SU-DHL-6 (cell line): Measurements from ENCODE around the gene MOV10L1.

ENCODE experiments used
- H2AFZ ChIP-seq: fragments of 200-600 bp; sonication (generic); 2 replicates; pipeline ENCODE4 v1.6.1; 2014; ENCODE audit warnings: low read depth, mild to moderate bottlenecking, moderate library complexity, mixed read lengths, antibody characterized with exemption, low read length; ENCODE audit not compliant: severe bottlenecking
- H3F3A ChIP-seq: fragments of 200-600 bp; shearing (Covaris generic); 2 replicates; pipeline ENCODE4 v1.6.0; 2016; ENCODE audit warnings: antibody characterized with exemption, mild to moderate bottlenecking; ENCODE audit not compliant: insufficient read depth
- H3K27ac ChIP-seq: fragments of 200-600 bp; sonication (generic); 2 replicates; pipeline ENCODE4 v1.5.1; 2016; ENCODE audit warnings: low read depth, mild to moderate bottlenecking, low read length, moderate library complexity, mixed read lengths
- H3K27me3 ChIP-seq: fragments of 200-600 bp; sonication (generic), shearing (Covaris generic); 2 replicates; pipeline ENCODE4 v1.6.0; 2014; ENCODE audit warnings: mild to moderate bottlenecking, low read length
- H3K36me3 ChIP-seq: fragments of 200-600 bp; sonication (generic); 2 replicates; pipeline ENCODE4 v1.6.1; 2014; ENCODE audit warnings: mild to moderate bottlenecking, low read length, mixed read lengths
- H3K4me2 ChIP-seq: fragments of 300-600, 200-600 bp; shearing (Covaris generic), sonication (generic); 2 replicates; pipeline ENCODE4 v1.6.0; 2014; ENCODE audit warnings: low read length, low read depth, mild to moderate bottlenecking; ENCODE audit not compliant: poor library complexity, severe bottlenecking
- H3K4me3 ChIP-seq: fragments of 200-600 bp; sonication (generic); 2 replicates; pipeline ENCODE4 v1.5.1; 2014; ENCODE audit warnings: antibody characterized with exemption, low read length, mild to moderate bottlenecking, mixed read lengths; ENCODE audit not compliant: insufficient read depth, poor library complexity, severe bottlenecking
- H3K79me2 ChIP-seq: fragments of 200-600 bp; sonication (generic); 2 replicates; pipeline ENCODE4 v1.6.1; 2014; ENCODE audit warnings: mild to moderate bottlenecking, low read length, moderate library complexity; ENCODE audit not compliant: insufficient read depth
- H3K9ac ChIP-seq: fragments of 200-600 bp; sonication (generic); 2 replicates; pipeline ENCODE4 v1.7.0; 2014; ENCODE audit warnings: mild to moderate bottlenecking, low read length
- H3K9me2 ChIP-seq: fragments of 200-600 bp; sonication (generic); replicated peaks from 2 replicates; pipeline ENCODE4 v1.6.1; 2014; ENCODE audit warnings: low read length; ENCODE audit not compliant: insufficient read depth
- H3K9me3 ChIP-seq: fragments of 200-600 bp; sonication (generic); 2 replicates; pipeline ENCODE4 v1.6.1; 2014; ENCODE audit warnings: low read length, mixed read lengths; ENCODE audit not compliant: insufficient read depth
- H4K20me1 ChIP-seq: fragments of 200-600 bp; sonication (generic); 2 replicates; pipeline ENCODE4 v1.6.1; 2014; ENCODE audit warnings: low read depth, mild to moderate bottlenecking, antibody characterized with exemption, low read length, moderate library complexity, mixed read lengths
- CTCF ChIP-seq: fragments of 200-600 bp; sonication (generic); IDR thresholded peaks from one replicate; pipeline ENCODE4 v1.5.1; 2017; ENCODE audit warnings: antibody characterized with exemption, mild to moderate bottlenecking, low read length, moderate library complexity; ENCODE audit not compliant: insufficient read depth, poor library complexity, severe bottlenecking
- EZH2phosphoT487 ChIP-seq: fragments of 200-600 bp; sonication (generic), shearing (Covaris generic); conservative IDR thresholded peaks from 2 replicates; pipeline ENCODE4 v1.6.1; 2018; ENCODE audit warnings: mild to moderate bottlenecking, antibody characterized with exemption, low read length, moderate library complexity, mixed read lengths

Gene MOV10L1

GRCh38 chr22:50114221-50115021 lies 24.6 kb downstream of the MOV10L1 start:
- H3K27me3 ChIP-seq, result no peaks in the 10 kb centered on the region
- no peak overlapping the region for H2AFZ ChIP-seq
- no peak overlapping the region for H3K4me2 ChIP-seq
- H4K20me1 ChIP-seq, result no peaks in the 10 kb centered on the region
- no peaks in the 10 kb centered on the region for H3K9me2 ChIP-seq
- TF ChIP-seq CTCF (no peak), EZH2phosphoT487 (no peak)
- H3F3A ChIP-seq, result no peaks in the 10 kb centered on the region
- H3K36me3 ChIP-seq, result no peaks in the 10 kb centered on the region
- H3K9me3 ChIP-seq, result no peaks in the 10 kb centered on the region
- no peak overlapping the region for H3K4me3 ChIP-seq
- H3K9ac ChIP-seq, result no peak overlapping the region
- no peaks in the 10 kb centered on the region for H3K79me2 ChIP-seq
- H3K27ac ChIP-seq, result no peak overlapping the region

- no peak overlapping the region for H3K4me3 ChIP-seq
- no peak overlapping the region for H3K9ac ChIP-seq
- H3K9me2 ChIP-seq, result no peaks in the 10 kb centered on the region
- H3K9me3 ChIP-seq, result no peaks in the 10 kb centered on the region
- H3K36me3 ChIP-seq, result no peaks in the 10 kb centered on the region
- TF ChIP-seq CTCF (no peak), EZH2phosphoT487 (no peak)
- no peaks in the 10 kb centered on the region for H4K20me1 ChIP-seq
- no peak overlapping the region for H3K4me2 ChIP-seq
- no peaks in the 10 kb centered on the region for H3K27me3 ChIP-seq
- H2AFZ ChIP-seq, result no peak overlapping the region
- H3K79me2 ChIP-seq, result no peaks in the 10 kb centered on the region
- H3F3A ChIP-seq, result no peaks in the 10 kb centered on the region
- H3K27ac ChIP-seq, result no peak overlapping the region
Measured at GRCh38 chr22:50115693-50116092, 25.9 kb downstream of the MOV10L1 start.

- Histone ChIP-seq H3K4me3 (no peak overlapping the region), H3K9me3 (peaks cover 3% of the 10 kb centered on the region; the same call in 1 of the 2 replicates), H4K20me1 (no peaks in the 10 kb centered on the region), H3K27me3 (no peaks in the 10 kb centered on the region), H3F3A (no peaks in the 10 kb centered on the region), H3K9me2 (no peaks in the 10 kb centered on the region), H2AFZ (no peak overlapping the region), H3K4me2 (no peak overlapping the region), H3K79me2 (no peaks in the 10 kb centered on the region), H3K36me3 (no peaks in the 10 kb centered on the region), H3K27ac (no peak overlapping the region), H3K9ac (no peak overlapping the region)
- TF ChIP-seq CTCF (no peak), EZH2phosphoT487 (no peak)
Measured at GRCh38 chr22:50117168-50117762, 27.5 kb downstream of the MOV10L1 start.
